CD14-positive monocyte (primary cell): Measurements from ENCODE around the gene YWHAB. TPM values are rescaled to one million over a fixed set of nuclear protein-coding genes. Genes with fewer than 3 reads are reported as not detected.
A peak's percentile ranks its signal among the peaks of the same experiment; 100 is the strongest.

Source experiments
- DNase-seq, 3 donors: peaks; one replicate each; pipeline ENCODE4 v3.0.0-alpha.2; 2011 to 2022
- H2AFZ ChIP-seq: 2 replicates; pipeline ENCODE4 v1.6.0; 2012; ENCODE audit warnings: mild to moderate bottlenecking, low read depth, low read length, inconsistent platforms; ENCODE audit not compliant: insufficient read depth, poor library complexity, severe bottlenecking
- H3K27ac ChIP-seq, 2 donors: 1 replicate in 1 of 2; 2 replicates in 1 of 2; pipeline ENCODE4 v1.5.1; 2012 to 2013; ENCODE audit warnings: low read length in 2 of 2, control low read depth in 1 of 2, inconsistent platforms in 1 of 2, low read depth in 1 of 2, mild to moderate bottlenecking in 1 of 2
- H3K27me3 ChIP-seq, 2 donors: one replicate each; pipeline versions ENCODE4 v1.6.0 to v1.6.1; 2011 to 2013; ENCODE audit warnings: low read length in 2 of 2; ENCODE audit not compliant: control insufficient read depth in 2 of 2, insufficient read depth in 2 of 2
- H3K36me3 ChIP-seq, 2 donors: replicated peaks in 1 of 2; 1 replicate in 1 of 2; 2 replicates in 1 of 2; pipeline versions ENCODE4 v1.5.1 to v1.6.1; 2012 to 2013; ENCODE audit warnings: low read length in 2 of 2, control low read depth in 1 of 2, inconsistent platforms in 1 of 2, mild to moderate bottlenecking in 1 of 2; ENCODE audit not compliant: insufficient read depth in 2 of 2, control insufficient read depth in 1 of 2
- H3K4me1 ChIP-seq, 2 donors: 1 replicate in 1 of 2; 2 replicates in 1 of 2; pipeline versions ENCODE4 v1.5.1 to v1.6.1; 2012 to 2013; ENCODE audit warnings: low read length in 2 of 2, control low read depth in 1 of 2, inconsistent platforms in 1 of 2, mild to moderate bottlenecking in 1 of 2, moderate library complexity in 1 of 2; ENCODE audit not compliant: insufficient read depth in 2 of 2, control insufficient read depth in 1 of 2
- H3K4me2 ChIP-seq: replicated peaks from 2 replicates; pipeline ENCODE3; 2012; ENCODE audit warnings: low read length, moderate library complexity, mild to moderate bottlenecking; ENCODE audit not compliant: poor library complexity, severe bottlenecking; ENCODE audit errors: extremely low read depth
- H3K4me3 ChIP-seq, 3 experiments: fragments of 200-600 bp in 1 of 3; sonication (generic) in 1 of 3; replicated peaks in 1 of 3; 1 replicate in 2 of 3; 2 replicates in 1 of 3; pipeline ENCODE4 v1.5.1; 2011 to 2013; ENCODE audit warnings: low read length in 3 of 3, mild to moderate bottlenecking in 3 of 3, control low read depth in 2 of 3, low read depth in 2 of 3, inconsistent platforms in 1 of 3, moderate library complexity in 1 of 3
- H3K79me2 ChIP-seq: 2 replicates; pipeline ENCODE4 v1.6.0; 2012; ENCODE audit warnings: mild to moderate bottlenecking, control low read depth, inconsistent platforms, low read length, moderate library complexity; ENCODE audit not compliant: insufficient read depth
- H3K9ac ChIP-seq: 2 replicates; pipeline ENCODE4 v1.6.0; 2017; ENCODE audit warnings: low read length, mild to moderate bottlenecking; ENCODE audit not compliant: insufficient read depth, poor library complexity, severe bottlenecking
- H3K9me3 ChIP-seq, 2 donors: replicated peaks in 1 of 2; 1 replicate in 1 of 2; 2 replicates in 1 of 2; pipeline versions ENCODE4 v1.5.1 to v1.6.1; 2012 to 2013; ENCODE audit warnings: low read length in 2 of 2, control low read depth in 1 of 2; ENCODE audit not compliant: control insufficient read depth in 1 of 2, insufficient read depth in 1 of 2
- H4K20me1 ChIP-seq: 2 replicates; pipeline ENCODE4 v1.6.0; 2012; ENCODE audit warnings: mild to moderate bottlenecking, low read length, control low read depth, moderate library complexity; ENCODE audit not compliant: insufficient read depth
- H3K27ac Mint-ChIP-seq, 7 donors: one replicate each; pipeline ENCODE4 v1.8.0; 2020; ENCODE audit warnings: mild to moderate bottlenecking in 7 of 7, mixed read lengths in 7 of 7, moderate library complexity in 6 of 7, inconsistent platforms in 2 of 7
- H3K27me3 Mint-ChIP-seq, 3 donors: one replicate each; pipeline ENCODE4 v1.8.0; 2021 to 2022; ENCODE audit warnings: low read depth in 3 of 3, mild to moderate bottlenecking in 3 of 3, mixed read lengths in 3 of 3, moderate library complexity in 3 of 3, inconsistent platforms in 1 of 3
- H3K36me3 Mint-ChIP-seq, 2 donors: one replicate each; pipeline ENCODE4 v1.8.0; 2020; ENCODE audit warnings: mixed read lengths in 2 of 2, inconsistent platforms in 1 of 2, mild to moderate bottlenecking in 1 of 2
- H3K4me1 Mint-ChIP-seq: one replicate; pipeline ENCODE4 v1.8.0; 2020; ENCODE audit warnings: mild to moderate bottlenecking, mixed read lengths
- H3K4me3 Mint-ChIP-seq, 2 donors: one replicate each; pipeline ENCODE4 v1.8.0; 2020; ENCODE audit warnings: mild to moderate bottlenecking in 2 of 2, mixed read lengths in 2 of 2, moderate library complexity in 1 of 2
- H3K9me3 Mint-ChIP-seq, 7 donors: one replicate each; pipeline ENCODE4 v1.8.0; 2020 to 2022; ENCODE audit warnings: mixed read lengths in 7 of 7, mild to moderate bottlenecking in 6 of 7, moderate library complexity in 6 of 7, inconsistent platforms in 2 of 7
- WGBS: methylation state at CpG from one replicate; pipeline ENCODE4 v1.1.5; 2013; ENCODE audit warnings: missing lambda C conversion rate; ENCODE audit not compliant: insufficient coverage; 5-methylcytosine and 5-hydroxymethylcytosine counted together
- intact Hi-C, 2 donors: fragments of 100-400 bp; cut with micrococcal nuclease; formaldehyde crosslinking; loops; one replicate each; pipeline versions ENCODE4 v1.15.0 to v1.15.1; 2023
- polyA plus RNA-seq, 3 donors: library from polyadenylated mRNA; depleted of rRNA in 1 of 3; unstranded in 2 of 3; stranded (reverse) in 1 of 3; fragments of 300-500 nt in 2 of 3; fragments of >200 nt in 1 of 3; fragmentation: Illumina TruSeq in 2 of 3; gene quantifications; 1 replicate in 2 of 3; 2 replicates in 1 of 3; pipeline ENCODE4 v1.2.3, GENCODE V29; 2012 to 2021
- TF ChIP-seq, protein P1 (sequence below): fragments of 200-600 bp; IDR thresholded peaks from one replicate; pipeline ENCODE4 v1.8.0; 2022; ENCODE audit warnings: antibody characterized with exemption, mild to moderate bottlenecking

The YWHAB gene
- polyA plus RNA-seq, 3 donors: 126 to 654 (median 504) TPM

- Mint-ChIP-seq H3K27ac (no peak overlapping the region), H3K4me3 (no peak overlapping the region), H3K36me3 (no peaks in the 10 kb centered on the region), H3K9me3 (peaks cover under 1 to 7% (median 2%) of the 10 kb centered on the region in 7 donors), H3K27me3 (peaks cover 0 to 9% (median 5%) of the 10 kb centered on the region in 3 donors), H3K4me1 (no peaks in the 10 kb centered on the region)
- TF ChIP-seq, protein P1, sequence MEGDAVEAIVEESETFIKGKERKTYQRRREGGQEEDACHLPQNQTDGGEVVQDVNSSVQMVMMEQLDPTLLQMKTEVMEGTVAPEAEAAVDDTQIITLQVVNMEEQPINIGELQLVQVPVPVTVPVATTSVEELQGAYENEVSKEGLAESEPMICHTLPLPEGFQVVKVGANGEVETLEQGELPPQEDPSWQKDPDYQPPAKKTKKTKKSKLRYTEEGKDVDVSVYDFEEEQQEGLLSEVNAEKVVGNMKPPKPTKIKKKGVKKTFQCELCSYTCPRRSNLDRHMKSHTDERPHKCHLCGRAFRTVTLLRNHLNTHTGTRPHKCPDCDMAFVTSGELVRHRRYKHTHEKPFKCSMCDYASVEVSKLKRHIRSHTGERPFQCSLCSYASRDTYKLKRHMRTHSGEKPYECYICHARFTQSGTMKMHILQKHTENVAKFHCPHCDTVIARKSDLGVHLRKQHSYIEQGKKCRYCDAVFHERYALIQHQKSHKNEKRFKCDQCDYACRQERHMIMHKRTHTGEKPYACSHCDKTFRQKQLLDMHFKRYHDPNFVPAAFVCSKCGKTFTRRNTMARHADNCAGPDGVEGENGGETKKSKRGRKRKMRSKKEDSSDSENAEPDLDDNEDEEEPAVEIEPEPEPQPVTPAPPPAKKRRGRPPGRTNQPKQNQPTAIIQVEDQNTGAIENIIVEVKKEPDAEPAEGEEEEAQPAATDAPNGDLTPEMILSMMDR: no peak
- H3K27ac ChIP-seq: no peak overlapping the region
- peaks cover 0 to 2% of the 10 kb centered on the region in 2 donors for H3K9me3 ChIP-seq
- intact Hi-C loops: no loop called here
- no peak overlapping the region for H3K4me3 ChIP-seq
- H3K27me3 ChIP-seq: no peaks in the 10 kb centered on the region
- no peaks in the 10 kb centered on the region for H3K79me2 ChIP-seq
- H4K20me1 ChIP-seq: no peaks in the 10 kb centered on the region
- H3K4me1 ChIP-seq: no peaks in the 10 kb centered on the region
- 100% methylated on average over 1 of the region's 3 CpGs for WGBS
- no peak for DNase-seq
- H3K9ac ChIP-seq: no peak overlapping the region
- no peak overlapping the region for H3K4me2 ChIP-seq
- no peaks in the 10 kb centered on the region for H3K36me3 ChIP-seq
- H2AFZ ChIP-seq: no peak overlapping the region
Measured at GRCh38 chr20:44851545-44851944, 34.0 kb upstream of the YWHAB start.

DNA sequence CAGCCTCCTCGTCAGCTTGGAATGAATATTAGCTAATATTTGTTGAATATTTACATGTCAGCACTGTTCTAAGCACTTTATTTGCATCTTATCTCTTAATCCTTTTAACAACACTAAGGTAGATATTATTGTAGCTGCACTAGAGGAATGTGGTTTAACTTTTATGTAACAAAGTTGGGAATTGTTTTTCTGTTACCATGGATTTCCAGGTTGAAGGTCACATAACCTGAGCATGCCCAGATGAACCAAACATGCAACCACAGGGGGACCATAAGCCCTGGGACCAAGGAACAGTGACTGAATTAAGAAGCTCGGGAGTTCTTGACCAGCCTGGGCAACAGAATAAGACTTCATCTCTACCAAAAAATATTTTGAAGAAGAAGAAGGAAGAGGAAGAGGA, 29.1 kb upstream of the YWHAB start:
- Histone ChIP-seq H3K79me2 (no peaks in the 10 kb centered on the region), H3K9me3 (peaks cover 6 to 10% of the 10 kb centered on the region in 2 donors), H3K27ac (no peak overlapping the region), H3K4me3 (no peak overlapping the region), H3K4me2 (no peak overlapping the region), H3K36me3 (no peaks in the 10 kb centered on the region), H2AFZ (no peak overlapping the region), H4K20me1 (no peaks in the 10 kb centered on the region), H3K9ac (no peak overlapping the region), H3K4me1 (peaks cover 0 to 2% of the 10 kb centered on the region in 2 donors), H3K27me3 (no peaks in the 10 kb centered on the region)
- Mint-ChIP-seq H3K27me3 (peaks cover 3 to 11% (median 3%) of the 10 kb centered on the region in 3 donors), H3K4me1 (no peaks in the 10 kb centered on the region), H3K36me3 (no peaks in the 10 kb centered on the region), H3K9me3 (peaks cover 8 to 15% (median 12%) of the 10 kb centered on the region in 7 donors), H3K4me3 (no peak overlapping the region), H3K27ac (peak overlapping the region in 4 of 7 donors; percentile 40 to 61 (median 52))
- WGBS: no CpG with 5 or more reads among the region's 2 CpGs
- DNase-seq: no peak
- TF ChIP-seq, protein P1: no peak
- intact Hi-C loops: no loop called here
